Liver (tissue), 3 donors: ENCODE data around the gene ISM1.

Experiments used
- ATF3 ChIP-seq: IDR thresholded peaks from 2 replicates; pipeline ENCODE4 v1.6.1; 2016; ENCODE audit warnings: antibody characterized with exemption
- CTCF ChIP-seq: fragments of 150-350 bp; IDR thresholded peaks from 2 replicates; pipeline ENCODE4 v1.5.1; 2017; ENCODE audit warnings: improper control_type of control experiment, low read depth, low read length; ENCODE audit not compliant: missing input control
- FOXA1 ChIP-seq: IDR thresholded peaks from 2 replicates; pipeline ENCODE4 v1.6.1; 2016; ENCODE audit warnings: antibody characterized with exemption
- FOXA2 ChIP-seq: IDR thresholded peaks from 2 replicates; pipeline ENCODE4 v1.6.1; 2016; ENCODE audit warnings: antibody characterized with exemption
- GABPA ChIP-seq, 2 donors: IDR thresholded peaks in 1 of 2; conservative IDR thresholded peaks in 1 of 2; 2 replicates each; pipeline ENCODE4 v1.6.1; 2016; ENCODE audit warnings: antibody characterized with exemption in 2 of 2, mild to moderate bottlenecking in 1 of 2, moderate library complexity in 1 of 2
- HNF4A ChIP-seq, 2 donors: conservative IDR thresholded peaks; 2 replicates each; pipeline ENCODE4 v1.6.1; 2016; ENCODE audit warnings: antibody characterized with exemption in 2 of 2, mild to moderate bottlenecking in 2 of 2
- MAX ChIP-seq: IDR thresholded peaks from 2 replicates; pipeline ENCODE4 v1.6.1; 2016; ENCODE audit warnings: antibody characterized with exemption
- RAD21 ChIP-seq, 2 donors: IDR thresholded peaks; 2 replicates each; pipeline ENCODE4 v1.6.1; 2016; ENCODE audit warnings: antibody characterized with exemption in 2 of 2, mild to moderate bottlenecking in 2 of 2
- REST ChIP-seq: IDR thresholded peaks from 2 replicates; pipeline ENCODE4 v1.6.1; 2016; ENCODE audit warnings: antibody characterized with exemption, mild to moderate bottlenecking
- RXRA ChIP-seq, 2 donors: IDR thresholded peaks; 2 replicates each; pipeline ENCODE4 v1.6.1; 2017 to 2018; ENCODE audit warnings: antibody characterized with exemption in 2 of 2, mild to moderate bottlenecking in 1 of 2
- SP1 ChIP-seq: IDR thresholded peaks from 2 replicates; pipeline ENCODE4 v1.6.1; 2018; ENCODE audit warnings: antibody characterized with exemption, mild to moderate bottlenecking
- TAF1 ChIP-seq: conservative IDR thresholded peaks from 2 replicates; pipeline ENCODE4 v1.6.1; 2016; ENCODE audit warnings: antibody characterized with exemption, mild to moderate bottlenecking
- YY1 ChIP-seq: IDR thresholded peaks from 2 replicates; pipeline ENCODE4 v1.6.1; 2016; ENCODE audit warnings: antibody characterized with exemption, mild to moderate bottlenecking
- ZBTB33 ChIP-seq: IDR thresholded peaks from 2 replicates; pipeline ENCODE4 v1.6.1; 2016; ENCODE audit warnings: antibody characterized with exemption
- donor health status: healthy.
- donor health status: healthy.

- TF ChIP-seq ATF3 (peak; percentile 39), CTCF (no peak), RXRA (IDR thresholded peaks at IDR 0.05) (peak; percentile 97), SP1 (peak; percentile 83), TAF1 (no peak), GABPA (IDR thresholded peaks at IDR 0.05 in 1 of 2, conservative IDR thresholded peaks at IDR 0.05 in 1 of 2) (peak in 1 of 2 donors; percentile 20), REST (peak; percentile 49), MAX (peak; percentile 90), HNF4A (conservative IDR thresholded peaks at IDR 0.05) (peak; percentile 83 to 87), RAD21 (IDR thresholded peaks at IDR 0.05) (peak; percentile 53 to 59), YY1 (peak; percentile 81), ZBTB33 (peak; percentile 76), FOXA2 (peak; percentile 80), FOXA1 (no peak)
Measured at GRCh38 chr20:13267231-13267630, 46.2 kb downstream of the ISM1 start.
